Measurements from ENCODE around the gene CCDC69. TPM values are rescaled to one million over a fixed set of nuclear protein-coding genes. Genes with fewer than 3 reads are reported as not detected.
A peak's percentile ranks its signal among the peaks of the same experiment; 100 is the strongest.

CCDC69 gene
- total and polyA plus RNA-seq, 2 donors (not counting 1 experiment from before 2014, with no cell fraction given) = 58.7 to 125 TPM

DNA sequence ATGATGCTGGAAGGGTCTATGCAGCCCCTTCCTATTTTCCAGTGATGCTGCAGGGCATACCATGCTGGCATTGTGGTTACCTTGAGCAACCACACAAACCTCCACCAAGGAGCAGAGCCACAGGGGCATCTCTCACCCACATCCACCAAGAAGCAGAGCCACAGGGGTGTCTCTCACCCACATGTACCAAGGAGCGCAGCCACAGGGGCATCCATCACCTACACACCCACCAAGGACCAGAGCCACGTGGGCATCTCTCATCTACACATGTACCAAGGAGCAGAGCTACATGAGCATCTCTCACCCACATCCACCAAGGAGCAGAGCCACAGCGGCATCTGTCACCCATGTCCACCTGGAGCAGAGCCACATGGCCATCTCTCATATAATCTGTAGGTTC lies 20.3 kb upstream of the CCDC69 start:
- DNase-seq = no peak
- no peak for ATAC-seq (ENCODE audit: low read depth)
- Mint-ChIP-seq H3K27me3 (no peaks in the 10 kb centered on the region), H3K4me3 (no peak overlapping the region), H3K4me1 (peaks cover 58% of the 10 kb centered on the region), H3K9me3 (ENCODE audit: insufficient read depth) (no peaks in the 10 kb centered on the region), H3K27ac (peak overlapping the region; percentile 62)
- CTCF ChIA-PET = no interaction called here
- H2AFZ ChIP-seq (ENCODE audit: insufficient read depth, low read depth, low read length, poor library complexity, severe bottlenecking) = no peak overlapping the region
- H3K9ac ChIP-seq (ENCODE audit: low read length) = no peak overlapping the region
- 100% methylated on average over 2 of the region's 3 CpGs for WGBS (ENCODE audit: insufficient coverage)
- no peak overlapping the region for H3K4me2 ChIP-seq (replicated peaks; ENCODE audit: low read depth, low read length, poor library complexity, severe bottlenecking)
- no peaks in the 10 kb centered on the region for H3K36me3 ChIP-seq (replicated peaks in 1 of 2; ENCODE audit: control extremely low read depth in 1 of 2, control insufficient read depth in 1 of 2, extremely low read depth in 1 of 2, insufficient read depth in 2 of 2, low read length in 1 of 2)
- H3K27ac ChIP-seq (ENCODE audit: low read length in 2 of 2) = no peak overlapping the region
- H3K9me3 ChIP-seq (ENCODE audit: control extremely low read depth in 1 of 3, control insufficient read depth in 2 of 3, insufficient read depth in 1 of 3, low read length in 2 of 3) = no peaks in the 10 kb centered on the region
- peaks cover 38 to 43% of the 10 kb centered on the region in 2 donors for H3K4me1 ChIP-seq (ENCODE audit: control insufficient read depth in 2 of 2, insufficient read depth in 2 of 2, low read length in 2 of 2)
- TF ChIP-seq CTCF (IDR thresholded peaks at IDR 0.05) (no peak), EZH2 (IDR thresholded peaks at IDR 0.05; ENCODE audit: borderline replicate concordance, insufficient read depth, low read depth, low read length, poor library complexity, severe bottlenecking) (no peak)
- intact Hi-C loops (cut with micrococcal nuclease) = no loop called here
- H3K4me3 ChIP-seq (ENCODE audit: control extremely low read depth in 1 of 5, extremely low read depth in 1 of 5, insufficient read depth in 1 of 5, low read depth in 2 of 5, low read length in 4 of 5) = no peak overlapping the region
- H3K79me2 ChIP-seq (ENCODE audit: control insufficient read depth, insufficient read depth, low read length) = peaks cover 28% of the 10 kb centered on the region
- H3K27me3 ChIP-seq (replicated peaks in 1 of 4; ENCODE audit: control extremely low read depth in 1 of 4, control insufficient read depth in 3 of 4, insufficient read depth in 4 of 4, low read length in 3 of 4) = no peaks in the 10 kb centered on the region
- POLR2A ChIA-PET = interaction anchor here (1.2 kb wide), 1 partner anchor 9 kb away, joined by 5 read pairs; no protein-coding TSS in a partner anchor
- no peaks in the 10 kb centered on the region for H4K20me1 ChIP-seq (ENCODE audit: control insufficient read depth, insufficient read depth, low read length, poor library complexity, severe bottlenecking)

DNA sequence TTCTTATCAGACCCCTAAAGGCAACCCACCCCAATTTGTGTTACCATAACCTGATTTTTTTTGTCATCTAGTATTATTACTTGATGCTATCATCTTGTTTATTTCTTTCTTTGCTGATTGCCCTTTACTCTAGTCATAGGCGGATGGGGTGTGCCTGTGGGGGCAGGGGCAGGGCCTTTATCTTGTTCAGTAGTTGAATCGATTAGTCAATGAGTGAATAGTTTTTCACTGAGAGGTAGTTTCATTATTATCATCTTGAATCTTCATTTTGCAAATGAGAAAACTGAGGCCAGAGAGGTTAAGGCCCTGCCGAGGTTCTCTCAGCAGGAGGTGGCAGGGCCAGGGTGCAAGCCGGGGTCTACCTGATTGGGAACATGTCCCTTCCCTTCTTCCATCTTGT lies 19.7 kb upstream of the CCDC69 start:
- POLR2A ChIA-PET = no interaction called here
- CTCF ChIA-PET = interaction anchor here (4.0 to 14.0 kb wide), 3 partner anchors 24 to 128 kb away, joined by 42 to 299 read pairs (median 265); partner anchors contain the start of gene CCDC69

More for the DNA sequence above, 19.7 kb upstream of the CCDC69 start:
- Mint-ChIP-seq H3K27me3 (no peaks in the 10 kb centered on the region), H3K4me1 (peaks cover 64% of the 10 kb centered on the region), H3K9me3 (ENCODE audit: insufficient read depth) (no peaks in the 10 kb centered on the region), H3K27ac (no peak overlapping the region), H3K4me3 (no peak overlapping the region)
- Histone ChIP-seq H3K4me2 (replicated peaks; ENCODE audit: low read depth, low read length, poor library complexity, severe bottlenecking) (no peak overlapping the region), H3K9me3 (ENCODE audit: control extremely low read depth in 1 of 3, control insufficient read depth in 2 of 3, insufficient read depth in 1 of 3, low read length in 2 of 3) (no peaks in the 10 kb centered on the region), H3K27ac (ENCODE audit: low read length in 2 of 2) (no peak overlapping the region), H4K20me1 (ENCODE audit: control insufficient read depth, insufficient read depth, low read length, poor library complexity, severe bottlenecking) (no peaks in the 10 kb centered on the region), H3K4me1 (ENCODE audit: control insufficient read depth in 2 of 2, insufficient read depth in 2 of 2, low read length in 2 of 2) (peaks cover 45 to 49% of the 10 kb centered on the region in 2 donors), H3K36me3 (replicated peaks in 1 of 2; ENCODE audit: control extremely low read depth in 1 of 2, control insufficient read depth in 1 of 2, extremely low read depth in 1 of 2, insufficient read depth in 2 of 2, low read length in 1 of 2) (no peaks in the 10 kb centered on the region), H3K4me3 (ENCODE audit: control extremely low read depth in 1 of 5, extremely low read depth in 1 of 5, insufficient read depth in 1 of 5, low read depth in 2 of 5, low read length in 4 of 5) (no peak overlapping the region), H3K9ac (ENCODE audit: low read length) (no peak overlapping the region), H3K27me3 (replicated peaks in 1 of 4; ENCODE audit: control extremely low read depth in 1 of 4, control insufficient read depth in 3 of 4, insufficient read depth in 4 of 4, low read length in 3 of 4) (no peaks in the 10 kb centered on the region), H2AFZ (ENCODE audit: insufficient read depth, low read depth, low read length, poor library complexity, severe bottlenecking) (no peak overlapping the region), H3K79me2 (ENCODE audit: control insufficient read depth, insufficient read depth, low read length) (peaks cover 28% of the 10 kb centered on the region)
- WGBS (ENCODE audit: insufficient coverage) = 71% methylated on average over 1 of the region's 4 CpGs
- no peak for ATAC-seq (ENCODE audit: low read depth)
- no peak for TF ChIP-seq CTCF (IDR thresholded peaks at IDR 0.05)
- no peak for TF ChIP-seq EZH2 (IDR thresholded peaks at IDR 0.05; ENCODE audit: borderline replicate concordance, insufficient read depth, low read depth, low read length, poor library complexity, severe bottlenecking)
- intact Hi-C loops (cut with micrococcal nuclease) = no loop called here
- no peak for DNase-seq

All from B cell (primary cell).